Retina (tissue), 1 donor: ENCODE data around the gene TSHB.
A peak's percentile ranks its signal among the peaks of the same experiment; 100 is the strongest.
"Not testable (repeated sequence)": the region's sequence is repeated elsewhere in the genome, so short reads cannot be mapped to it uniquely, and the experiment has no call there.

Source experiments
- DNase-seq: peaks from one replicate; pipeline ENCODE4 v3.0.0-alpha.2; 2016

Gene TSHB

DNA sequence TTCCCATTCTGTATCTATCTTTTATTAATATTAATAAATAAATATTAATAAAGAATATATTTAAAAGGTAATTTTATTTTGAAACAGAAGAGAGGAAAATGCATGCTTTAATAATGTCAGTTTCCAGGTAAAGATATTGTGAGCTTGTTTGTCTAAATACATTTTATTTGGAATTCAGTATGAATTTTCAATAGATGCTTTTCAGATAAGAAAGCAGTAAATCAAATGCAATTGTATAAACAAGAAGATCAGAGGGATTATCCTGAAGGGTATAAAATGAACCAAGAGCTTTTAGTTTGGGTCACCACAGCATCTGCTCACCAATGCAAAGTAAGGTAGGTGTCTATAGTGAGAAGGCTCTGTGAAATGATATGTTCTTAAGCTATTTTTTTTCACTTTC lies at the start of gene TSHB:
Gene TSHB (plus strand): TSS at position 301 of the 400 bp plus-strand sequence. CDS start 3,537 bp downstream, outside the sequence.
- DNase-seq = no peak

DNA sequence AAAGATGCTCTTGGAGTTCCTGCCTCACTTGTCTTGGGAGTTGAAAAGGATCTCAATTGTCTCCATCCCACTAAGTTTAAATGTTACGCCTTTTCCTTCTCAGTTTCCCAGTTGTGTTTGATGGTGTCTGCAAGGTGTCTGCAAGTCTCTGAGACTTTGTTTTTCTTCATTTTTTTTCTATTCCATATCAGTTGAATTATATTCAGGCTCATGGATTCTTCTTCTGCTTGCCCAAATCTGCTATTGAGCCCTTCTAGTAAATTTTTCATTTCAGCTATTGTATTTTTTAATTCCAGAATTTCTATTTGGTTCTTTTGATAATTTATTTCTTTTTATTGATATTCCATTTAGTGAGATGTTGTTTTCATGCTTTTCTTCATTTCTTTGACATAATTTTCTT lies 47.4 kb upstream of the TSHB start:
- DNase-seq = no peak

DNA sequence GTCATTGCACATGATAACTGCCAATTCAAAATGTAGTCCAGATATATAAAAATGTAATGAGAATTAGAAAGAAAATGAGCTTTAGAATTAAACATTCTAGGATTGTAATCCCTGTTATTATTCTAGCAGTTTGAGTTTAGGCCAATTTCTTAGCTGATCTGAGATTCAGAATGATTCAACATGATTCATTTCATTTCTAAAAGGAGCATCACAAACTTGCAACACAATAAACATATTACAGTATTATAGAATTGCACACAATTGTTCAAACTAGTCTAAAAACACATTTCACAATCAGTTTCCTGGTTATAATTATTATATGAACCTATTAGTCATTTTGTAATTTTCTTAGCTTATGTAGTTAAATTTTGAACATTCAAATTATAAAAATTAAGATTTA lies 43.3 kb upstream of the TSHB start:
- no peak for DNase-seq

DNA sequence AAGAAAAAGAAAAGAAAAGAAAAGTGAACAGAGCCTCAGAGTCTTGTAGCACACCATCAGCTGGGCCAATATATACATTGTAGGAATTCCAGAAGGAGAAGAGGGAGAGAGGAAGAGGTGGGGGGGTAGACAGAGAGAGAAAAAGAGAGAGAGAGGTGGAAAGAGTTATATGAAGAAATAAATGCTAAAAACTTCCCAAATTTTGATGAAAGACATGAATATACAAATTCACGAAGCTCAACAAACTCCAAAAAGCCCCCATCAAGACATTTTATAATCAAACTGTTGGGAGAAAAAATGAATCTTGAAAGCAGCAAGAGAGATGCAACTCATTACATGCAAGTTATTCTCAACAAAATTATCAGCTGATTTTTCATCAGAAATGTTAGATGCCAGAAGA lies 41.5 kb upstream of the TSHB start:
- DNase-seq = no peak

DNA sequence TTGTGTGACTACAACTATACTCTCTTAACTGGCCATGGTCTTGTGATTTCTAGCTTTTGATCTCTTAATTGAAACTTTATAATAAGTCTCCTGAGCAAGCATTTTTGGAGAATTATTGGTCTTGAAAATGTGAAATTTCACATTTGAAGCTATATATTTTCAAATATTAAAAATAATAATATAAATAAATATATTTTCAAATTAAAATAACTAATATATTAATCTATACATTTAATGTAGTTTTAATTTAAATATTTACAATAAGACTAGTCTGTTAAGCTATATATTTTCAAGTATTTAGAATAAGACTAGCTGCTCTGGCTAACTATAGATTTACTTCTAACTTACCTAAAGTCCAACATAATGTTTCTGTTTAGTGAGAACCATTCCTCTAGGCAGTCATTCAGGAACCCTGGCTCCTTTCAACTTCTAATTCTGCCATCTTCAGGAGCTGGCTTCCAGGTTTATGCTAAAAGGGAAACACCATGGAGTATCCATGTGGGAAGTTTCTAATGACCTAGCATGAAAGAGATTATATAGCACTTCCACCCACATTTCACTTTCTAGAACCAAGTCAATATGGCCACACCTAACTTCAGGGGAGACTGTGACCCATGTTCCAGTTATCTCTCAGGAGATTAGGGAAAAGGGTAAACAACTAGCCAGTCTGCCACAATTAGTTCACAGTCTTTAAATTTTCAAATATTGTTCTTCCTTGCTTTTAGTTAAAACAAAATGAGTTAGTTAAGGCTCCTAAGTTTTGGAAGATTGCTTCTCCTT lies 31.9 kb upstream of the TSHB start:
- DNase-seq = no peak

DNA sequence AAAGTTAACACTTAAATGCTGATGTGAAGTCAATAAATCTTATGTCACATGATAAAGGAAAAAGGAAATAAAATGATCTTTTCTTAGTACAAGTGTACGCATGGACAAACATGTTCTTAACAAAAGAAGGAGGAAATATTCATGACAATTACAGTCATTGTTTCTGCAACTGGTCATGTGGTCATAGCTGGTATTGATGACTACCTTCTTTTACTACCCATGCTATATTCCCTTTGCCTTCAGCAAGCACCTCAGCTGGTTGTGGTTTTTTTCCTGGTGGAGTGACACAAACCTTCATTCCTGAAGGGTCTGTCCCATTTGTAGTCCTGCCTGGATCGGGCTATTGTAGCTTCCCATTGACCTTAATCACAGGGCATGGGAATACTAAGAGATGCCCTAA lies 23.4 kb upstream of the TSHB start:
- no peak for DNase-seq

DNA sequence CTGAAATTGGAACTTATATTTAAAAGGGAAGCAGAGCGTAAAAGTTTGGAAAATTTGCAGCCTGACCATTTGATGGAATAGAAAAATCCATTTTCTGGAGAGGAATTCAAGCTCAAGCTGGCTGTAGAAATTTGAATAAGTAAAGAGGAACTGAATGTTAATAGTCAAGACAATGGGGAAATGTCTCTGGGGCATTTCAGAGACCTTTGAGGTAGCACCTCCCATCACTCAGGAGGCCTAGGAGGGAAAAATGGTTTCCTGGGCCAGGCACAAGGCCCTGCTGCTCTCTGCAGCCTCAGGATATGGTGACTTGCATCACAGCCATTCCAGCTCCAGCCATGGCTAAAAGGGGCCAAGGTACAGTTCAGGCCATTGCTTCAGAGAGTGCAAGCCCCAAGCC lies 17.6 kb upstream of the TSHB start:
- DNase-seq = no peak

DNA sequence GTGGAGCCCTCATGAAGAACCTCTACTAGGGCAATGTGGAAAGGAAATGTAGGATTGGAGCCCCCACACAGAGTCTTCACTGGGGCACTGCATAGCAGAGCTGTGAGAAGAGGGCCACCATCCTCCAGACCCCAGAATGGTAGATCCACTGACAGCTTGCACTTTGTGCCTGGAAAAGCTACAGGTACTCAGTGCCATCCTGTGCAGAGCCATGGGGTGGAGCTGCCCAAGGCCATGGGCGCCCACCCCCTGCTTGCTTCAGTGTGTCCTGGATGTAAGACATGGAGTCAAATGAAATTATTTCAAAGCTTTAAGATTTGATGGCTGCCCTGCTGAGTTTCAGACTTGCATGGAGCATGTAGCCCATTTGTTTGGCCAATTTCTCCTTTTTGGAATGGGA lies 17.2 kb upstream of the TSHB start:
- no peak for DNase-seq

DNA sequence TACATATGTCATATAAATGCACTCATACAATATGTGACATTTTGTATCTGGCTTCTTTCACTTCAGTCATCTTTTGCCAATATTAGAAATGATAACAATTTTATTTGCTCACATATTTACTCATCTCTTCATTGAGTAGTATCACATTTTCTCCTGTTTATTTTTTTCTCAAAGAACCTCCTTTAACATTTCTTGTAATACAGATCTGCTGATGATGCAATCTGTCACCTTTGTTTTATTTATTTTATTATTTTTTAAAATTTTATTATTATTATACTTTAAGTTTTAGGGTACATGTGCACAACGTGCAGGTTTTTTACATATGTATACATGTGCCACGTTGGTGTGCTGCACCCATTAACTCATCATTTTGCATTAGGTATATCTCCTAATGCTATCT lies 15.8 kb upstream of the TSHB start:
- no peak for DNase-seq

DNA sequence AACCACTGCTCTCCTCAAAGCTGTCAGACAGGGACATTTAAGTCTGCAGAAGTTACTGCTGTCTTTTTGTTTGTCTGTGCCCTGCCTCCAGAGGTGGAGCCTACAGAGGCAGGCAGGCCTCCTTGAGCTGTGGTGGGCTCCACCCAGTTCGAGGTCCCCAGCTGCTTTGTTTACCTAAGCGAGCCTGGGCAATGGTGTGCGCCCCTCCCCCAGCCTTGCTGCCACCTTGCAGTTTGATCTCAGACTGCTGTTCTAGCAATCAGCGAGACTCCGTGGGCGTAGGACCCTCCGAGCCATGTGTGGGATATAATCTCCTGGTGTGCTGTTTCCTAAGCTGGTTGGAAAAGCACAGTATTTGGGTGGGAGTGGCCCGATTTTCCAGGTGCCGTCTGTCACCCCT lies 10.1 kb upstream of the TSHB start:
- DNase-seq = not testable (repeated sequence)

DNA sequence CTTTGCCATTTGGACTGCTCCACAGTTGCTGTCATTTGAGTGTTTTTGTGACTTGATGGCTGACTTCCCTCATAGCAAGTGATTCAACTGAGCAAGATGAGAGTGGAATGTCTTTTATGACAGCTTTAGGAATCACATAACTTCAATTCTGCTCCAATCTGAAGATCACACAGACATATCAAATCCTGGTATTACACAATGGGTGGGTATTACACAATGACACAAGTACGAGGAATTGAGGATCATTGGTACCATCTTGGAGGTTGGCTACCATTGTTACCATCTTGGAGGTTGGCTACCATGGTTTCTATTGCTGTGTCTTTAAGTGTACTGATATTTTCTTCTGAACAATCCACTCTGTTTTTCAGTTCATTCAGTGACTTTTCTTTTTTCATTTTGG lies 8.5 kb upstream of the TSHB start:
- no peak for DNase-seq

DNA sequence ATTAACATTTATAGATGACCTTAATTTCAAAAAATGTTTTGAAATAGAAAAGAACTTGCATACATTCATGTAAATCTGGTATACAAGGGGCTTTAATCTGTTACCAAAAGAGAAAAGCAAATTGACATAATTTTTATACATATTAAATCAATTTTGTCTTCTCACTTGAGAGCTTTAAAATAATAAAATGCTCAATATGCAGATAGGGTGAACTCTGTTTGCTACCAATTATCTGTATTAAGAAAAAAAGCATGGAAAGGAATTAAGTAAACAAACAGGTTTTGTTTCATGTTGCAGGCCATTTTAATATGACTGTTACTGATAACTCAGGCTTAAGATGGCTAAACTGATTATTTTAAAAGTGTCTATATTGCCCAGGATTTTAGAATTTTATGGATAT lies 6.0 kb upstream of the TSHB start:
- DNase-seq = no peak

DNA sequence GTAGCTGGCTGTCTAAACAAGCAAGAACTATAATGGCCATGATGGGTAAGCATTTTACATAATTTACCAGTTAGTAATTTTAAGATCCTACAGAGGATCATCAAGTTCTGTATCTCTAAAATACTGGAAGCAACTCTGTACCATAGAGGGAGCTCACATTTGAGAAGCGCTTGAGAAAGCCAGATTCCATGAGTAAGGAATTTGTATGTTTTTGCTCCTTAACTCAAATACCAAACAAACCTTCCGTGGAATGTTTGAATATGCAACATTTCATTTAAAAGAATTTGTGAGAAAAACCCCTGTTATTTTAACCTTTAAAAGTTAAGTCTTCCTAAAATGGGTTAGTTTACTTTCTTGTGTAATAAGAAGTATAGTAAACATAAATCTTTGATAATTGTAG lies 2.0 kb downstream of the TSHB start:
- DNase-seq = no peak

DNA sequence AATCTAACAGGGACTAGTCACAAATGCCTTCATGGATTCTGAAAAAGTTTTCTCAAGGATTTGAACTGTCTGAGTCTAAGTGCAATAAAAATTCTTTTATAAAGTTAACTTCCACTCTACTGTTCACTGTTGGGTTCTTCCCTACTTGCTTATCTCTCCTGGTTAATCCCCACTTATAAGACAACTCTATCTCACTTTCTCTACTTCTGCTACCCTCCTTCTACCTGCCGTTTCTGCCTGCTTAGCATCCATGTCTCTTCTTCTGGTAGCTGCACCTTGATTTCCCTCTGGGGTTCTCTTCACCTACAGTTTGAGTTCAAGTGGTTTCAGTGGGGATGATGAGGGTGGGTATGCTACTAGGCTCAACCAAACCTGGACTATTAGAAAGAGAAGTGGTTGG lies 6.0 kb downstream of the TSHB start:
- no peak for DNase-seq

DNA sequence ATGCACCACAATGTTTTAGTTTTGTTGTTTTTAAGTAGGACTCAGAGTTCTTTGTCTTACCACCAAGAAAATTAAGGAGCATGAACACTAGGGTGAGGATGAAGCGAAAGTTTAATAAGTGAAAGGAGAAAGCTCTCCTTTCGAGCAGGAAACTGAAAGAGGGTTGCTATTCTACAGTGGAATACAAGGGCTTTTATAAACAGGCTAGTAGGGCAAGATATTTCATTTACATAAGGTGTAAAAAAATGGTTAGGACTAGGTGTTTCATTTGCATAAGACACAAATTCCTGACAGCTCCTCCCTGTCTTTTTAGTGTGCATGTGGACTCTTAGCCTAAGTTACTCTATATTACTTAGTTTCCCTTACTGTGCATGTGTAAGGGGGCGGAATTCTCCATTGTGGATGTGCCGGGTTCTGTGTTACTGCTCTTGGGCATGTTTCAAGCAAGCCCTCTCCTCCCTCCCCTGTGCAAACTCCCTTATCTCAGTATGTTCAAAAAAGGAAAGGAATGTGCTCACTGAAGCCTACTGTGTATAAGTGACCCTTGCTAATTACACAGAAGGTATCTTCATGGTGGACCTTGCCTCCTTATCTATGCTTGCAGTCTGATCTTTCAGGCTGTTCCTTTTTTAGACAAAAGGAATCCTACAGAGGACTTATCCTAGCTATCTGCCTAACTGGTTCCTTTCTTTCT lies 7.3 kb downstream of the TSHB start:
- no peak for DNase-seq

DNA sequence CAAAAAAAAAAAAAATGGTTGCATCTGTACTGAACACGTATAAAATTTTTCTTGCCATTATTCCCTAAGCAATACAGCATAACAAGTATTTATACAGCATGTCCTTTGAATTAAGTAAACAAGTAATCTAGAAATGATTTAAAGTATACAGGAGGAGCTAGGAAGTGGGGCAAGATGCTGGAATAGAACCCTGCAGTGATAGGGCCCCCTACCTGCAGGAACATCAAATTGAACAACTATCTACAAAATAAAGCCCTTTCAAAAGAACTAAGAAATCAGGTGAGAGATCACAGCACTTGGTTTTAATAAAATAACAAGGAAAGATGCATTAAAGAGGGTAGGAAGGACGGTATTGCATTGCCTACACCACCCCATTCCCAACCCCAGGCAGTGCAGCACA lies 10.9 kb downstream of the TSHB start:
- no peak for DNase-seq

DNA sequence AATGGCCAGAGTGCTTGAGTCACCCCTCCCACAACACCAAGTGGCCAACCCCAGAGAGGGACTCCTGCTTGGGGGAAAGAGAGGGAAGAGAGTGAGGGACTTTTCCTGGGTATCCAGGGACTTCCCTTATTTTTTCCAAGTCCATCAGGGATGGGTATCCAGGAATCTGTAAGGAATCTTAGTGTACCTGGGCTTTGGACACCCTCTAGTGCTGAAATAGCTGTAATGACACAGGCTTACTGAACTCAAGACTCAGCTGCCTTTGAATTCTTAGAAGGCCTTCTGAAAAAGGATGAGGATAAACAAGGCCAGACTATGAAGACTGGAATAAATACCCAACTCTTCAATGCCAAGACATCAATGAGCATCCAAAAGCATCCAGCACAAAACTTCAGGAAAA lies 12.0 kb downstream of the TSHB start:
- DNase-seq = no peak

DNA sequence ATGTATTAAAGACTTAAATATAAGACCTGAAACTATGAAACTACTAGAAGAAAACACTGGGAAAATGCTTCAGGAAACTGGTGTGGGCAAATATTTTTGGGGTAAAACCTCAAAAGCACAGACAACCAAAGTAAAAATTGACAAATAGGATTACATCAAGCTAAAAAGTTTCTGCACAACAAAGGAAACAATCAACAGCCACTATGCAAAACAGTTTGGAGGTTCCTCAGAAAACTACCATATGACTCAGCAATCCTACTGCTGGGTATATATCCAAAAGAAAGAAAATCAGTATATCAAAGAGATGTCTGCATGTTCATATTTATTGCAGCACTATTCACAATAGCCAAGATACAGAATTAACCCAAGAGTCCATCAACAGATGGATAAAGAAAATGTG lies 17.1 kb downstream of the TSHB start:
- no peak for DNase-seq

DNA sequence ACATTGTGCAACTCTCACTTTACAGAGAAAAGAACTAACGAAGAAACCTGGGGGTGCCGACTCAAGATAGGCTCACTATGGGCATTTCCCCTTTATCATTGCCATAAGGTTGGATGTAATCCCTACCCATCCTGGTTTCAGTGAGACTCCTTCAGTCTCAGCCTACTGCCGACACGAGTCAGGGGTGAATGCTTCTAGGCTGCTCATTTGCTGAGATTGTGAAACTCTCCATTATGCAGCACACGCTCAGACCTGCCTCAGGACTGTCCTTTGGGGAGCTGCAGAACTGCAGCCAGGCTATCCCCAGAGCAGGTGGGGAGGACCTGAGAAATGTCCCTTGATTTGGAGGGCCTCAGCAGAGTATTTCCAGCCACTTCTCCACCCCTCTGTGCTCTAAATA lies 22.2 kb downstream of the TSHB start:
- no peak for DNase-seq

DNA sequence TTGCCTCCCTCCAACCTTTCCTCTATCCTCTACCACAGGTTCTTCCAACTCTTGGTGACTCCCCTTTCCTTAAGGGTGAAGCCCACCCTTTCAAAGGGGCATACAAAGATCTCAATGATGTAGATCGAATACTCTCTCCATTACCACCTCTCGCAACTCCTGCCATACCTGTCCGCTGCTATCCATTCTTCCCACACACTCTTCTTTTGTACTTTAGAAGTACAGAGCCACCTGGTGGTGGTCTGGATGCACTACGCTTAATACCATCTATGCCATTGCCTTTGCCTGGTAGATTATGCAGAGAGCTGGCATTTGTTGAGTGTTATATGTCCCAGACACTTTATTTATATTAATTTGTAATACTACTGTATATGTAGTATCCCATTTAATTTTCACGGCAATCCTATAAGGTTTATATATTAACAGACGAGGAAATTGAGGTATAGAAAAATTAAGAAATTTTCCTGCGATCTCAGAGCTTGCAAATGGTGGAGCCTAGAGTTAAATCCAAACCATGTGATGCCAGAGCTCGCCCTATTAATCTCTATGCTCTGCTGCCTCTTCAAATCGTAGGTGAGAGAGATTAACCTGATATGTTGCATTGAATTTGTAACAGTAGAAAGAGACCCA lies 22.9 kb downstream of the TSHB start:
- DNase-seq = peak; percentile 52

DNA sequence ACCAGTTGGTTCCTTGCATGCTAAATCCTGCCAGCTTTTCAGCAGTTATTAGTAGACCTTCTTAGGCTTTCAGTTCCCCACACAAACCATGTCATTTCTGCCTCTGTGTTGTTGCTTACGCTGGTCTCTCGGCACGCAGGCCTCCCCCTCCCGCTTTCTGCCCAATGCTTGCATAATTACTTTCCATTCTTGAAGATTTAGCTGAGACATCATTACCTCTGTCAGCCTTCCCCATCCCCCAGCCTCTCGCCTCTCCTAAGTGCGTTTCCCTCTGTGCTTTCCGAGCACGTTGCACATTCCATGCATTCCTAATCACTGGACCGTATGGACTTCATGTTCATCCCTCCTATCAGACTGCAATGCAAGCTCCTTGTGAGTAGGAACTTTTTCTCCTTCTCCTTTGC lies 26.8 kb downstream of the TSHB start:
- peak; percentile 70 for DNase-seq

DNA sequence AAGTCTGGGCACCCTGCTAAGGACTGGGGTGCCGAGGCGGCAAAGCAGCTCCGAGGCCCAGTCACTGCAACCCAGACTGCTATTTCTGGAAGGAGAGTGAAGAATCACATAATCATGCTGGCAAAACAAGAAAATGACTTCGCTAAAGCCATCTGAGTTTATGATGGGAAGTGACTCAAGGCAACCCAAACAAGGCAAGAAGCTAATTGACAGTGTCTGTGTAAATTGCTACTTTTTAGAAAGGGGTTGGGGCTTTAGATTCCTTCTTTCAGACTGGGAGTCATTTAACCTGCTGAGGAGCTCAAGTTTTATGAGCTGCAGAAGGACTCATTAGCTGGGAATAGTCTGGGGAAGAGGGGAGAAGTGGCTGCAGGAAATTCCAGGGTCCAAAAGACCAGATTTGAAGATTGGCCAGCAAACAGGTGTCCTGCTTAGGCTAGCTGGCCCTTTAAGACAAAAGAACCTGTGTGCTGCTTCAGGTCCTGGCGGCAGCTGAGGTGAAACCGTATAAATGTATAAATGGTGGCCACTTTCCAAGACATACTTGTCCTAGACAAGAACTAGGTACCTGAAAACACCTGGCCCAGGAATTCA lies 28.1 kb downstream of the TSHB start:
- DNase-seq = no peak

DNA sequence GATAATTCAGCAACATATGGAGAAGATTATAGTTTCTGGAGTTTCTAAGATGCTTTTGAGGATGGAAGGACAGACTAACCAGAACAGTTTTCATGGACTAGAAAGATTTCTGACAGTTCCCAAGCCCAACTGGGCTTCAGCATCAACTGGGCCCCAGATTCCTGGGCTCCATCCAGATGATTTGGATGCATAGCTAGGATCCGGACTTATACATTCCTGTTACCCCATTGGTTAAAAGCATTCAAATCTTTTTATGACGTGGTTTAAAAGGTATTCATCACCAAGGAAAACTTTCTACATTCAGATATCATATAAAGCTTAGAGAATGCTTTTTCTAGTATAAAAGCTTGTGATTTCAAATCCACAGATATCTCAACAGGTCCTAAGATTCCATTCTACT lies 29.7 kb downstream of the TSHB start:
- no peak for DNase-seq

DNA sequence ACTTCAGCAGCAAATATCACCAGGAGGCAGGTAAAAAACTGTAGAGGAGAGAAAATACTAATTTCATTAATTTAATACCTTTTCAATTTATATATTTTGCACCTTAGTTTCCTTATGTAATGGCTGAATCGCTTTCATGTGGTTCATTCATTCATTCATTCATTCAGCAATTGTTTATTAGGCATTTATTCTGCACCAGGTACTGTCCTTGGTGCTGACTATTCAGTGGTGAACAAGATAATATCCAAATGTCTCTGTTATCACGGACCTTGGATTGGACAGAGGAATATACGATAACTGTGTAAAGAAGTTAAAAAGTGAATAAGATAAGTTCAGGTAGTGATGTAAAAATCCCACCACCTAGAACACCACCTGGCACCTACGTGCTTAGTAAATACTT lies 30.9 kb downstream of the TSHB start:
- no peak for DNase-seq
